HG03060 (cell line): Measurements from ENCODE around the gene KCNH3.

Experiments
- ATAC-seq: cut with Tn5 transposase; IDR thresholded peaks from one replicate; pipeline ENCODE4 v1.9.1; 2021; ENCODE audit warnings: low read depth, moderate number of reproducible peaks; ENCODE audit not compliant: unreplicated experiment

The KCNH3 gene

DNA sequence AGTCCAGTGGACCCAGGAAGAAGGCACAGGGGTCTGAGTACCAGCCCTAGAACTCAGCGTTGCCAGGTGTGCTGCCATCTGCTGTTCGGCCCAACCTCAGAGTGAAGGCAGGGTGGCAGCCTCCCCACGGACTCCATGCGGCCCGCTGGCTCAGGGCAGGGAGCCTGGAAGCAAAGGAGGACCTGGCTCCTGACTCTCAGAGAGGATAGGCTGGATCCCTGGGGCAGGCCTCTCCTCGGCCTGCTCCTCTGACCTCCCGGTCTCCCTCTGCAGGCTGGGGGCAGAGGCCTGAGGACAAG, 19.0 kb downstream of the KCNH3 start:
- ATAC-seq: no peak

DNA sequence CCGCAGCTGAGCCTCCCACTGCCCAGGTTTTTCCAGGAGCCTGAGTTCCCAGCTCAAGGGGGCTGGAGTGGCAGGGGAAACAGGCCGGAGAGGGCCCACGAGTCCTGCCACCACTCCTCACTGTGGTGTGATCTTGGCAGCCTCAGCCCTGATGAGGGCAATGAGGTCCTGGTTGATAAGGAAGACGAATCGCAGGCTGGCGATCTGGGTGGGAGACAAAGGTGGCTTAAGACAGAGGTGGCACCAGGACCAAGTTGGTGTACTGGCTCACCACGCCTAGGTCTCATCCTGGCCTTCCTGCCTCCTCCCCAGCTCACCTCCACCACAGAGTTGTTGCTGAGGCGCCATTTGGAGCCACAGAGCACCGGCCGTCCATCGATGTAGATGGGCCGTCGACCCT, 19.7 kb downstream of the KCNH3 start:
- no peak for ATAC-seq

DNA sequence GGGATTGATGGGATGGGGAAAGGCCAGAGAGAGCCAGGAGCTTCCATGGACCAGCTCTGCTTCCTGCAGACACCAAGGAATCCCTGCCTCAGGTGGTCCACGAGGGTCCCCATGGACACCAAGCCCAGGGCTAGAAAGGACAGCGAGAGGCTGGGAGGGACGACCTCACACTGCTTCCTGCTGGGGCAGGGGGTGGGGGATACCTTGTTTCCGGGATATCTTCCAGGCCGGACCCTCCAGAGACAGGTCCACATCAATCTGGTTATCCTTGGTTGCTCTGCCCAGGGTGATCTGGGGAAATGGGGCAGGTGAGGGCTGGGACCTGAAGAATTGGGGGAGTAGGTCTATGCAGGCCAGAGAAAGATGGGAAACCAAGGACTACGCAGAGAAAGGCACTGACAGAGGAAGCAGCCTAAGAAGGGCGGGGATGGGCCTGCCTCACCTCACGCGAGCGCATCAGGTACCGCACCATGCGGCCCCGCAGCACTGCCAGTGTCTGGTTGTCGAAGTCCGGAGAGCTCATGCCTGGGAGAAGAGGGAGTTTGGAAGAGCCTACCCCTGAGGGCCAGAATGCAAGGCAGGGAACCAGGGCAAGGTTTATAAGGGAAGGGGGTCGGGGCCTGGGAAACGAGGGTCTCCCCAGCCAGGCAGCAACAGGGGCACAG, 20.3 kb downstream of the KCNH3 start:
- no peak for ATAC-seq

DNA sequence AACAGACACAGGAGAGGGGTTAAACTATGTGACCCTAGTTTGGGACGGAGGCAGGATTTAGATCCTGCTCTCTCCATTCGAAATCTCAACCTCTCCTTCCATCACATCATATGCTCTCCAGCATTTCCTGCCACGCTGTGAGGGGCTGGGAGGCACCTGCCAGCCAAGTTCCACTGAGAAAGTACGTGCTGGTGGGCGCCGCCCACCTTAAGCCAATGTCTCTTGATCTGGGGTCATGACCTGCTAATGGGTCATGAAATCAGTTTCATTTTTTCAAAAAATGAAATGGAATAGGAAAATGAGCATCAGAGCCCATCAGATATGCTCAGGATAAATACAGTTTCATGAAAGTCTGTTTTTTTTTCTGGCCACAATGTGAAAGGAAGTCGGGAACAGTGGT, 21.9 kb downstream of the KCNH3 start:
- ATAC-seq: no peak

DNA sequence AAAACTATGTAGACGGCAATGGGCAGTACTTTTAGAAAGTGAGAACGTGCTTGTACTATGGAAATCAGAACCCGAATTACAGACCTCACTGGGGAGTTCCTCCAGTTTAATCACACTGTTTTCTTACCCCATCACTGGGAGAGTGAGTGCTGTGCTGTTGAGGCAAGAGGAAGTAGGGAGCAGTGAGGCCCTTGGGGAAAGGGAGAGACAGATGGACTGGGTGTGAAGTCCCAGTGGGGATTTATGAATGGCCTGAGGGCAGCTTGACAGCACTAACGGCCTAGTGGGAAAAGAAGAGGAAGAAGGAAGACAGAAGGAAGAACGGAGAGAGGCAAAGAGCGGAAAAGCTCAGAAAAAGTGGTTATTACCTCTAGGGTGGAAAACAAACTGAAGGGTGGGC, 23.4 kb downstream of the KCNH3 start:
- no peak for ATAC-seq

DNA sequence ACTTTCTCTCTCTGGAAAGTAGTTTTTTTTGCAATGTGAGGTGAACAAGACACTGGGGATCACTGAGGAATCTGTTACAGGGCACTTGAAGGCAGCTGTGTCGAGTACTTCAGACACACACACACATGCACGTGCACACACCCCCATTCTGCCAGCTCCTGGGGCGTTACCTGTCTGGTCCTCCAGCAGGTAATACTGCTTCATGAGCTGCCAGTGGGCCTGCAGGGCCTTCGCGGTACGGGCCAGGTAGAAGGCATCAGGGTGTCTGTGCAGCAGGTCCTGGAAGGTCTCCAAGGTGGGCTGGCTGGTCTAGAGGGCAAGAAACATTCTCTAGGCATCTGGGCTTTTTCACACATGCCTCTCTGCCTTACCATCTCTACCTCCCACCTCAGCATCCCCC, 24.0 kb downstream of the KCNH3 start:
- no peak for ATAC-seq

DNA sequence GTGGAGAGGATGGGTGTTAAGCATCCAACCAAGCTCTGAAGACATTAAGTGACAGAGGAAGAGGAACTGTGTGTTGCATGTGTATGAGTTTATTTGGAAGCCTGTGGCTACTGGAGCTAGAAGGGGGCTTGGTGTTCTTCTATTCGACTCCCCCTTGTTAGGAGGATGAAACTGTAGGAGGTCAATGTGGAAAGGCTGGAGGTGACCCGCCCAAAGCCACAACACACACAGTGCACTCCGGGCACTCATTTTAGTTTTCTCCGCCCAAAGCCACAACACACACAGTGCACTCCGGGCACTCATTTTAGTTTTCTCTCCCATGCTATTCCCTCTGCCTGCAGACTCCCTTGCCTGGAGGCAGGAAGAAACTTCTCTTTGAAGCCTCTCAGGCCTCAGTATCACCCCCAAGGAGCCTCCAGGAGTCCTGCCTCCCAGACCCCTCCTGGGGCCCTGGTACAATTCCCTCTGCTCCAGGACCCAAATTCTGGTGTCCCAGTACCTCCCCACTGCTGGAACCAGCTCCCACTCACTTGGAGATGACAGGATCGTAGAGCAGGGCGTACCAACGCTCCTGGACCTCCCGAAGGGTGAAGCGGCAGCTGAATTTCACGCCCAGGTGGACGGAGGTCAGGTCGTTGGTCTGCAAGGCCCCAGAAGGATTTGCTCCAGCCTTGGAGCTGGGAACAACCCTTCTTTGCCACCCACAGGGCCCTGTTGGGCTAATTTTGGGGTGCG, 25.3 kb downstream of the KCNH3 start:
- no peak for ATAC-seq

DNA sequence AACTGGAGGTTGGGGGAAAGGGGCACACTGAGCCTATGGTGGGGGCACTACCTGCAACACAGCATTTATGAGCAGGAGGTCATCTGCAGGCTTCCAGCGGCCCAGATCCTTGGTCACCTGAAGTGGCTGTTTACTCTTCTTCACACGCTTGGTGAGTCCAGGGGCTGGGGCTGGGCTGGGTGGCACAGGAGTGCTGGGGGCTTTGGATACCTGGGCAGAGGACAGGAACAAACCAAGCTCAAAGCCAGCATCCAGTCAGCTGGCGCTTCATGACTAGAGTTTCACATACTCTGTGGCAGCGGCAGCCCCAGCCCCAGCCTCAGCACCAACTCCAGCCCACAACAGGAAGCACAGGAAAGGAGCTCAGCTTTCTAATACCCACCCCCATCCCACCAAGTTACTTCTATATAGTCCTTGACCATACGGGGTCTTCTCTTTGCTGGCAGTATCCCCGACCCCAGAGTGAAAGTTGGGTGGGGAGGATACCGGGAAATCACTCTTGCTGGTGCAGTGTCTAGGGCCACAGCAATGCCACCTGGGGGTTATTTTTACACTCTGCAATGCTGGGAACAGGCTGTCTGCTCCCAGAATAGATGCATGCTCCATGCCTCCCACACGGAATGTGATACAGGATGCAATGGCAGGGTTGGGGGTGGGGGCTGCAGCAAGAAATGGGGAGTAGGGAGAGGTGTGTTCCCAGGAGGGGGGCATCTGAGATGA, 26.0 kb downstream of the KCNH3 start:
- no peak for ATAC-seq

DNA sequence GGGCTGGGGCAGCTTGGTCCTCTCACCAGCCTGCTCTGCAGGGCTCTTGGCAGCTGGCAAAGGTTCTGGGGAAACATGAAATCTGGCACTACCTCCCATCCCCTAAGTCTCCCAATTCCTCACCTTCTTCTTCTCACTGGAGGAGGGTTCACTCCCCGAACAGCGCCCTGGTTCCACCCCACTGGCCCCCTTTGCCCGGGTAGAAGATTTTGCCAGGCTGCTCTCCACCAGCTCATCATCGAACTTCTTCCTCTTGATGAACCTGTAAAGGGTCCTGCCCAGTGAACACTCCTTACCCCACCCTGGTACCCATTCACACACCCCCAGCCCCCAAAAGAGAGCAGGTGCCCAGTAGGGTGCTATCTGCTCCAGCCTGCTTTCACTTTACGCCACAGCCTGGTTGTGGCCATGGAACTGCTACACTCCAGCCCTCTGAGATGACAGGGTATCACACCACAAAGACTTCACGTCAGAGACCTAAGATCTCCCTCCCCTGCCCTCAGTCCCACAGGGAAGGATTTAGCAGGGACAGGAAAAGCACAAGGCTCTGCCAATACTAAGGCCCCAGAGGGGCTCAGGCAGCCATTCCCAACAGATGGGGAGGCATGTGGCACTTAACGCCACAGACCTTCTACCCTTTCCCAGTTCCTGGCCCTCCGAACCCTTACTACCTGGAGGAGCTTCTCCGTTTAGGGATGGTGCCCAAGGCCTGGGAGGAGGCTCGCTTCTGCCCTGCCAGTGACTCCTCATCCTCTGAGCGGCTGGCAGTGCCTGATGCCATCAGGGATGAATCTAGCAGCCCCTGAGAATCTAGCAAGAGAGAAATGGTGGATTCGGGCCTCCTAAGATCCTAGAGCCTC, 26.8 kb downstream of the KCNH3 start:
- no peak for ATAC-seq

DNA sequence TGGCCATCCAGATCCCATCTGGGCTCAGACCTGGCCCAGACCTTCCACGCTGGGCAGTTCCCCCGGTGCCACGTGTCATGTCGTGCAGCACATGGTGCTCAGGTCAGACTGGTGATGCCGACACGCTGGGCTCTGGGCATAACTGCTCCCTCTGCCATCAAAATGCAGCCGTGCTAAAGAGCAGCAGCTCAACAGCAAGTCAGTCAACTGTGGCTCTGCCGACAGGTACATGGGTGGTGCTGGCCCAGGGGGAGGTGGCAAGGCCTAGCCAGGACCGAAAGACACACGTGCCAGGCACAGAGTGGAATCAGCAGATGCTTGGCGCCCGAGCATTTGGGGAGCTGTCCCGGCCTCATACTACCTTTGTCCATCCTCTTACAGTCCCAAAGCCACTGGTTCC, 27.5 kb downstream of the KCNH3 start:
- ATAC-seq: no peak

DNA sequence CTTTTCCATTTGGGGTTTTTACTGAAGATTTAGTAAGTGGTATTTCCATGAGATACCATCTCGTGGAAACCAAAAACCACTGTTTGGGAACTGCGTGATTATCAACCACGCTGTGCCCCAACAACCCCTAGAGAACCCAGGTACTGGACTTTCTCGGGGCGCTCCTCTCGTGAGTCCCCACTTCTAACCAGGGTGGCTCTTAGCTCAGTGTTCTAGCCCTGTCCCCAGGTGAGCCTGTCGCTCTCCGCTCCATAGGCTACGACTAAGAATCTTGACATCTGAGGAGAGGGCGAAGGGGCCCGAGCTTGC, 28.4 kb downstream of the KCNH3 start:
- ATAC-seq: peak; percentile 10

DNA sequence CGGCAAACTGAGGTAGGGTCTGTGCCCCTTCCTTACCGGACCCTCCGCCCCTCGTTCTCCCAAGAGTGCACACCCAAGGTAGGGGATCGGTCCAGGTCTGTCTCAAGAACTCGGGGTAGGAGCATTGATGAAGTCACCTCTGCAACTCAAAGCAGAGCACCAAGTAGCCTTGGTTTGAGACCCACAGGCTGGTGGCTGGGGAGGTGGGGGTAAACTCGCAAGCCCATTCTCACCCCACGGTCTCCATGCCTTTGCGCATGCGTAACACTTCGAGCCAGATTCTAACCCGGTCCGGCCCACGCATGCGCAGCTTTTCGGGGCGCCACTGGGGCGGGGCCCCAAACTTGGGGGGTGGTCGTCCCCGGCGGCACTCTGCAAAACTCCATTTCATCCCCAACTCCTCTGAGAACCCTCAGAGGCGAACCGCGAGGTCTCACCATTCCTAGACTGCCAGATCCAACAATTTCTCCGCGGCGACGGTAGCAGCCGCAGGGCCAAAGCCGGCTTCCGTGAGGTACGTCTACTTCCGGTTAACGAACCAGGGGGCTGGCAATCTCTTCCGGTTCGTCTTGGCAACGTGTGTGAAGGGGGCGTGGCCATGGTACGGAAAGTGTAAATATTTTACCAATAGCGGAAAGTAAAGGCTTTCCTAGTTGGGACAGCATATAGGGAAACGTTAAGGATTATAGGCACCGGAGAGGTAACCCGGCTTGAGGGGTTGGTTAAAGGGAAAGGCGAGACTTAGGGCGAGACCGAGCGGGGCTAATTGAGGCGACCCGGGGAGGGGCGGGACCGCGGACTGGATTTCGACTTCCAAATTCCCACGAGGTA, 29.0 kb downstream of the KCNH3 start, which contains the start of gene MCRS1:
MCRS1 (minus strand) TSS at position 532 of the 831 bp plus-strand sequence. CDS start 1,411 bp downstream, outside the sequence.
- peak; percentile 76 for ATAC-seq

DNA sequence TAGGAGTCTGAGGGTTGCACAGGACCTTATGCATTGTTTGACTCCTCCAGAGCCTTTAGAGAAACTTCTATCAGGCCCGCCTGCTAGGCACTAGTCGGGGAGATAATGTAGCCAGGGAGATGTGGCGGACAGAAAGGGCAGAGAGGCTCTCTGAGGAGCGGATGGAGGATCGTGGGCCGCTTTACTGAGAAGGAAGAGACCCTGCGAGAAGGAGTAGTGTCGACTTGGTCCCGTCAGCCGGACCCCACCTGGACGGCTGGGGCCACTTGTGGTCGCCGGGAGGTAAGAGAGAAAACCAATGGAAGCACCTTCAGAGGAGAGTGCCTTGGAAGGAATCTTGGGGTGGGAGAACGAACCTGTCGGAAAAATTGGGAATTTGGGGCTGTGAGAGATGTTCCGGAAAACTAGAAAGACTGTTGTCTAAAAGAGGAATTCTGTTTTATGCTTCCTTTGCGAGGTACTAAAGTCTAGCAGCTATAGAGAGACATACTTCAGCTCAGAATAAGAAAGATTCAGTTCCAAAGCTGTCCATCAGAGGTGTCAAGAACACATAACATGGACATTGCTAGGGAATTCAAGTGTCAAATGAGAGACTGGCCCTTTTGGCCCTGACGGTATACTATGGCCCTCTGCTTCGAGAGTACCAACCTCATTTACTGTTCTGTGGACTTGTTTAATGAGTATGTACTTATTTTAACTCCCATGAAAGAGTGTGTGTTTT, 29.8 kb downstream of the KCNH3 start:
- peak; percentile 13 for ATAC-seq

DNA sequence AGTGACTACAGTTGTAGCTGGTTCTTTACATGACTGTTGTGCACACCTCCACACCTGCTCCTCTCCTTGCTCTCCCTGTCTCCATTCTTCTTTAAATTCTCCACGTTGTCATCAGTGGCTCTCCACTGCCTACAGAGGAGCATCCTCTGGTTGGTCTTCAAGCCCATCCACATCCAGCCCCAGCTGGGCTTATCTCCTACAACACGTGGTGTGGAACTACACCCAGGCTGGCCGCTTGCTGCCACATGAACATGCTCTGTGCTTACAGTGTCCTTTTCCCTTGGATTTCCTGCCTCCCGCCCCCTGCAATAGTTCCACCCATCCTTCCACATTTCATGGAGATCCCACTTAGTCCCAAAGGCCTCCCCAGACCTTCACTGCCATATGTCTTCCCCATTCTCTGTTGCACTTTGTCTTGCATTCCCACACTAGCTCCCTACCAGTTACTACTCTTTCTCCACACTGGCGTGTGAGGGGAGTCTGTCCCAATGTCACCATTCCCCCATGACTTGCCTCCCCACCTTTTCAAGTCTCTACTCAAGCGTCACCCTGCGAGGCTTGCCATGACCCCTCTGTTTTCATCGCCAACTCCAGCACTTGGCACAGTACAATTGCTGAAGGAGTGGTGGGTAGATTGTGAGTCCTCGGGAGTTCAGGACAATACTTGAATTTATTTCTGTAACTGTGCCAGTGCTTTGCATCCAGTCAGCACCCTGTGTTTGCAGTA, 38.9 kb downstream of the KCNH3 start:
- no peak for ATAC-seq

DNA sequence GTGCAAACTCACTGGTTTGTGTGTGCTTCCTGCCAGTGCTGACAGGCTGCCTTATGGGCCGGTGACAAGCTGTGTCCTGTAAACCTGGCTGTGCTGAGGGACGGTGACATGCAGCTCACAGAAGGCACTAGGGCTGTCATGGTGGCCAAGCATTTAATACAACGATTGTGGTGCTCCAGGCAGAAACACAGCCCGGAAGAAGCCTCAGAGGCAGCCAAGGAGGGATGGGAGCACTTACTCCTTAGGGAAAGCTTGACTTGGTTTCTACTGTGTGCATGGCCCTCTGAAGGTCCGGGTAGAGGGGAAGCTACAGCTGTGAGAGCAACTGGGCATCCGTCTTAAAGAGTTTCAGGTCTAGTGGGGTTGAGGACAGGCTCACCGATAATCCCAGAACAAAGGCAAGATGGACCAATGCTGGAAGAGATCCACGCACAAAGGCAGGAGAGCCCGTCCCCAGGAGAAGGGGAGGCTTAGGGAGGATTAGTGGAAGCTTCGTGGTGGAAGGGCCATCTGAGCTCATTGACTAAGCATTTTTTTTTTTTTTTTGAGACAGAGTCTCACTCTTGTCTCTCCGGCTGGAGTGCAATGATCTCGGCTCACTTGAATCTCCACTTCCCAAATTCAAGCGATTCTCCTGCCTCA, 39.8 kb downstream of the KCNH3 start:
- no peak for ATAC-seq

DNA sequence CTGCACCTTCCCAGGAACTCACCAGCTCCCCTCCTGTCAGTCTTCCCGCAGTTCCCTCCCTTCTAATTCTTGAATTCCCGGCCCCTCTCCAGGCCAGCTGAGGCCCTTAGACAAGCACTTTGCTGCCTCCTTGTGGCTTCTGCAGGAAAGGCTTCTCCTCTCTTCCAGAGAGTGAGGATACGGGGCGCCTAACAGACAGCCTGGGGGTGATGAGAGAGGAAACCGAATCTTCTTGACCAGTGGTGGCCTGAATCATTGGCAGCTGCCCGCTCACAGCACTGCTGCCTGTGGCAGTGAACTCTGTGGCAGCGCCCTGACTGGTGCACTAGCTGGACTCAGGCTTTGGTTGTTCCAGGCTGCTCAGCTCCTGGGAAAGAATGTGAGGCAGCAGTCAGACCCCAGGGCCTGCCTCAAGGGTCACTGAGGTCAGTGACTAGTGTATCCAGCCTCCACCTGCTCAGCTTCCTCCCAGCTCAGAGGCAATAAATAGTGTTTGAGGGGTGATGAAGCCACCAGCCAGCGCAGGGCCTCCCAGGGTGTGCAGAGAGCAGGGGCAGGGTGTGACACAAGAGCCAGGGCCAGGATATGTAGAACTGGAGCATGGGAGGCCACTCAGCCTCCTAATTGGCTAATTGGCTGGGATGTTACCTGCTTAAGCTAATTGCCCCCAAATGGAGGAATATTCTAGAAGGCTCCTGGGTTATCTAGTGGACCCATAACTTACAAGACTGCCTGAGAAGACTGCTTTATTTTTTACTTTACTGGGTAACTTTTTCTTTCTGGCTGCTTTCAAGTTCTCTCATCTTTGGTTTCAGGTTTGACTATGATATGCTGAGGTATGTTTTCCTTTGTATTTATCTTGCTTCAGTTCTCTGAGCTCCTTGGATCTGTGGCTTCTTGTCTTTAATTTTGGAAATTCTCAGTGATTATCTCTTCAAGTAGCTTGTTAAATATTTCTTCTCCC, 42.0 kb downstream of the KCNH3 start:
- no peak for ATAC-seq

DNA sequence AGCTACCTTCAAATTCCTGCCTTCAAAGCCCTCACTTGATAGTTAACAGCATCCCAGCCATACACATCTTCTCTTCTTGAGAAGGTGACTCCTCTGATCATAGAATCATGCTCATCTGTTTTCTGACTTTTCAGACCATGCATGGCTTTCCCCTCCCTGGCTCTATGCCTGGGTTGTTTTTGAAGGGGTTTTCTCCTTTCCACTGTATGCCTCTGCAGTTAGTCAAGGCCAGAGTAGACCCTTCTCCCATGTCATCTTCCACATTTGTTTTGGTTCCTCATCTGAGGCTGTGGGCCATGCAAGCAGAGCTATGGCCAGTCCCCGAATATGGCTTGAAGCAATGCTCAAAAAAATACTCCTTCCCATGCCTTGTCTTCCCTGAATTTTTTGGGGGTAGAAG, 43.4 kb downstream of the KCNH3 start:
- ATAC-seq: no peak
